H9 (cell line): Measurements from ENCODE around the gene CDK5. TPM values are rescaled to one million over a fixed set of nuclear protein-coding genes. Genes with fewer than 3 reads are reported as not detected.

Experiments used
- DNase-seq: peaks from one replicate; pipeline ENCODE4 v3.0.0-alpha.2; 2017
- H2AFZ ChIP-seq: one replicate; pipeline ENCODE4 v1.6.1; 2013; ENCODE audit warnings: mild to moderate bottlenecking, low read length, control low read depth, moderate library complexity
- H2AK5ac ChIP-seq: 2 replicates; pipeline ENCODE4 v1.6.1; 2013; ENCODE audit warnings: low read length, control low read depth, mixed read lengths; ENCODE audit not compliant: insufficient read length
- H2BK120ac ChIP-seq: one replicate; pipeline ENCODE4 v1.6.1; 2013; ENCODE audit warnings: low read depth, mild to moderate bottlenecking, low read length, control low read depth, inconsistent platforms; ENCODE audit not compliant: poor library complexity, severe bottlenecking
- H2BK12ac ChIP-seq: 2 replicates; pipeline ENCODE4 v1.6.1; 2013; ENCODE audit warnings: low read length, control low read depth, mixed read lengths, low read depth; ENCODE audit not compliant: insufficient read length
- H2BK15ac ChIP-seq: 2 replicates; pipeline ENCODE4 v1.6.1; 2013; ENCODE audit warnings: low read depth, low read length, control low read depth
- H2BK20ac ChIP-seq: one replicate; pipeline ENCODE4 v1.6.1; 2013; ENCODE audit warnings: low read depth, mild to moderate bottlenecking, low read length, control low read depth, inconsistent platforms; ENCODE audit not compliant: poor library complexity, severe bottlenecking
- H2BK5ac ChIP-seq: 2 replicates; pipeline ENCODE4 v1.6.1; 2013; ENCODE audit warnings: low read length, control low read depth, mixed read lengths; ENCODE audit not compliant: insufficient read length
- H3K14ac ChIP-seq: 2 replicates; pipeline ENCODE4 v1.6.1; 2013; ENCODE audit warnings: low read length, control low read depth; ENCODE audit not compliant: insufficient read depth
- H3K18ac ChIP-seq: 2 replicates; pipeline ENCODE4 v1.6.1; 2013; ENCODE audit warnings: low read depth, mild to moderate bottlenecking, mixed read lengths, low read length, control low read depth; ENCODE audit not compliant: insufficient read length
- H3K23ac ChIP-seq: 2 replicates; pipeline ENCODE4 v1.6.1; 2013; ENCODE audit warnings: low read length, control low read depth, mixed read lengths, low read depth; ENCODE audit not compliant: insufficient read length
- H3K23me2 ChIP-seq: 2 replicates; pipeline ENCODE4 v1.6.1; 2013; ENCODE audit warnings: low read depth, mild to moderate bottlenecking, mixed read lengths, low read length, control low read depth; ENCODE audit not compliant: insufficient read length, poor library complexity, severe bottlenecking
- H3K27ac ChIP-seq: 2 replicates; pipeline ENCODE4 v1.5.1; 2013; ENCODE audit warnings: low read length, control low read depth, mixed read lengths, low read depth; ENCODE audit not compliant: insufficient read length
- H3K27me3 ChIP-seq: 2 replicates; pipeline ENCODE4 v1.6.1; 2013; ENCODE audit warnings: low read length, control low read depth, inconsistent platforms; ENCODE audit not compliant: insufficient read depth
- H3K4ac ChIP-seq: 2 replicates; pipeline ENCODE4 v1.6.1; 2013; ENCODE audit warnings: low read depth, mild to moderate bottlenecking, control low read depth, inconsistent platforms, low read length, moderate library complexity
- H3K4me1 ChIP-seq: 2 replicates; pipeline ENCODE4 v1.6.1; 2013; ENCODE audit warnings: low read length, control low read depth, inconsistent platforms; ENCODE audit not compliant: insufficient read depth
- H3K4me2 ChIP-seq: 2 replicates; pipeline ENCODE4 v1.6.1; 2013; ENCODE audit warnings: low read length, control low read depth, mixed read lengths; ENCODE audit not compliant: insufficient read length, insufficient read depth
- H3K56ac ChIP-seq: 2 replicates; pipeline ENCODE4 v1.6.1; 2013; ENCODE audit warnings: low read depth, mild to moderate bottlenecking, mixed read lengths, low read length, control low read depth; ENCODE audit not compliant: insufficient read length
- H3K79me1 ChIP-seq: 2 replicates; pipeline ENCODE4 v1.6.1; 2013; ENCODE audit warnings: low read depth, mild to moderate bottlenecking, moderate library complexity, low read length, control low read depth, inconsistent platforms; ENCODE audit not compliant: insufficient read depth, poor library complexity, severe bottlenecking
- H3K79me2 ChIP-seq: 2 replicates; pipeline ENCODE4 v1.6.1; 2013; ENCODE audit warnings: low read length, control low read depth, inconsistent platforms; ENCODE audit not compliant: insufficient read depth
- H3K9ac ChIP-seq: 2 replicates; pipeline ENCODE4 v1.6.1; 2013; ENCODE audit warnings: low read length, control low read depth, mixed read lengths; ENCODE audit not compliant: insufficient read length; ENCODE audit errors: extremely low read depth
- H3K9me3 ChIP-seq: one replicate; pipeline ENCODE4 v1.6.1; 2013; ENCODE audit warnings: low read depth, low read length, inconsistent platforms; ENCODE audit not compliant: control insufficient read depth
- H3T11ph ChIP-seq: one replicate; pipeline ENCODE4 v1.6.1; 2013; ENCODE audit warnings: mild to moderate bottlenecking, low read length, control low read depth, inconsistent platforms
- H4K20me1 ChIP-seq: one replicate; pipeline ENCODE4 v1.6.1; 2013; ENCODE audit not compliant: control insufficient read depth, insufficient read length, insufficient read depth
- H4K5ac ChIP-seq: 2 replicates; pipeline ENCODE4 v1.6.1; 2013; ENCODE audit warnings: low read depth, mild to moderate bottlenecking, mixed read lengths, low read length, control low read depth; ENCODE audit not compliant: insufficient read length
- H4K8ac ChIP-seq: replicated peaks from 2 replicates; pipeline ENCODE4 v1.6.1; 2013; ENCODE audit warnings: low read length, control low read depth, mixed read lengths, low read depth; ENCODE audit not compliant: insufficient read length
- H4K91ac ChIP-seq: 2 replicates; pipeline ENCODE4 v1.6.1; 2013; ENCODE audit warnings: low read depth, mild to moderate bottlenecking, moderate library complexity, mixed read lengths, low read length, control low read depth; ENCODE audit not compliant: insufficient read length
- H3K27ac Mint-ChIP-seq, 3 experiments: 2 replicates in 2 of 3; 3 replicates in 1 of 3; pipeline ENCODE4 v1.8.0; 2020 to 2021; ENCODE audit warnings: mixed read lengths in 3 of 3, mild to moderate bottlenecking in 1 of 3, moderate library complexity in 1 of 3
- H3K27me3 Mint-ChIP-seq: 2 replicates; pipeline ENCODE4 v1.8.0; 2021; ENCODE audit warnings: low read depth, mild to moderate bottlenecking, moderate library complexity, mixed read lengths
- H3K36me3 Mint-ChIP-seq, 3 experiments: 2 replicates in 2 of 3; 3 replicates in 1 of 3; pipeline ENCODE4 v1.8.0; 2020 to 2021; ENCODE audit warnings: low read depth in 3 of 3, mixed read lengths in 3 of 3; ENCODE audit not compliant: insufficient read depth in 1 of 3
- H3K4me1 Mint-ChIP-seq, 2 experiments: 2 replicates each; pipeline ENCODE4 v1.8.0; 2020; ENCODE audit warnings: mixed read lengths in 2 of 2
- H3K4me3 Mint-ChIP-seq, 2 experiments: 2 replicates in 1 of 2; 3 replicates in 1 of 2; pipeline ENCODE4 v1.8.0; 2020 to 2021; ENCODE audit warnings: mild to moderate bottlenecking in 2 of 2, mixed read lengths in 2 of 2, moderate library complexity in 1 of 2
- H3K9me3 Mint-ChIP-seq, 2 experiments: 2 replicates in 1 of 2; 3 replicates in 1 of 2; pipeline ENCODE4 v1.8.0; 2020; ENCODE audit warnings: mild to moderate bottlenecking in 2 of 2, mixed read lengths in 2 of 2, moderate library complexity in 1 of 2
- CTCF ChIP-seq: fragments of 200-600 bp; sonication (generic); conservative IDR thresholded peaks from 3 replicates; pipeline ENCODE4 v1.8.0; 2021; ENCODE audit warnings: antibody characterized with exemption, mild to moderate bottlenecking
- WGBS: extraction: QIAGEN DNeasy Blood & Tissue Kit; methylation state at CpG from one replicate; pipeline ENCODE4 v1.1.7; 2013; ENCODE audit warnings: missing lambda C conversion rate, low lambda C conversion rate, mixed read lengths; ENCODE audit not compliant: insufficient read length; ENCODE audit errors: extremely low coverage; 5-methylcytosine and 5-hydroxymethylcytosine counted together
- total RNA-seq: library from RNA; stranded (reverse); gene quantifications from 2 replicates; pipeline ENCODE4 v1.2.1, GENCODE V29; 2021

CDK5 gene
- total RNA-seq, 1 experiment from 2014 or later, result 19.9 TPM

GRCh38 chr7:151047976-151048815 is 9.5 kb downstream of the CDK5 start, which contains the start of gene ASIC3:
TSS of gene ASIC3 (plus strand) at chr7:151048531. CDS start at chr7:151048886, 355 bp downstream.
- no peaks in the 10 kb centered on the region for H3K4me1 Mint-ChIP-seq
- H3K9ac ChIP-seq, result no peak within 1 kb of the TSS

More at GRCh38 chr7:151047976-151048815, 9.5 kb downstream of the CDK5 start, which contains the start of gene ASIC3:
- Histone ChIP-seq H2BK20ac (no peak within 1 kb of the TSS), H3K79me1 (no peaks in the 10 kb centered on the region), H2BK5ac (no peak within 1 kb of the TSS), H3K56ac (no peak within 1 kb of the TSS), H4K20me1 (no peaks in the 10 kb centered on the region), H2AFZ (no peak within 1 kb of the TSS), H3K4me2 (no peak within 1 kb of the TSS), H3K4ac (no peak within 1 kb of the TSS), H3T11ph (no peak within 1 kb of the TSS), H3K27ac (no peak within 1 kb of the TSS), H3K79me2 (no peaks in the 10 kb centered on the region), H2AK5ac (no peak within 1 kb of the TSS), H4K8ac (no peak within 1 kb of the TSS), H3K4me1 (no peaks in the 10 kb centered on the region), H2BK12ac (no peak within 1 kb of the TSS), H4K91ac (no peak within 1 kb of the TSS), H3K9me3 (no peaks in the 10 kb centered on the region), H3K14ac (no peak within 1 kb of the TSS), H4K5ac (no peak within 1 kb of the TSS), H2BK120ac (no peak within 1 kb of the TSS), H3K18ac (no peak within 1 kb of the TSS), H3K23me2 (no peaks in the 10 kb centered on the region), H3K23ac (no peak within 1 kb of the TSS), H2BK15ac (no peak within 1 kb of the TSS), H3K27me3 (peaks cover 6% of the 10 kb centered on the region; the same call in 1 of the 2 replicates)
- Mint-ChIP-seq H3K27me3 (peaks cover 52% of the 10 kb centered on the region), H3K36me3 (peaks cover 0 to 3% (median 0%) of the 10 kb centered on the region in 3 experiments; a peak in 1 of 7 replicates), H3K4me3 (no peak within 1 kb of the TSS; a peak in 1 of 5 replicates), H3K27ac (0 out of 7 replicates have a peak within 1 kb of the TSS, but pooled peaks of 1 of the 3 experiments have one; percentile 18), H3K9me3 (no peaks in the 10 kb centered on the region)
- no peak for DNase-seq
- no peak for TF ChIP-seq CTCF
- no CpG with 5 or more reads among the region's 22 CpGs for WGBS
